Left ventricle myocardium inferior (tissue), 1 donor: ENCODE data around the gene MTARC2. TPM values are rescaled to one million over a fixed set of nuclear protein-coding genes. Genes with fewer than 3 reads are reported as not detected.
A peak's percentile ranks its signal among the peaks of the same experiment; 100 is the strongest.

Experiments
- DNase-seq: peaks from one replicate; pipeline ENCODE4 v3.0.0-alpha.2; 2020
- H3K27ac ChIP-seq: fragments of 200-600 bp; replicated peaks from 2 replicates; pipeline ENCODE4 v1.8.0; 2021
- H3K27me3 ChIP-seq: fragments of 200-600 bp; 2 replicates; pipeline ENCODE4 v1.8.0; 2021; ENCODE audit warnings: low read depth
- H3K36me3 ChIP-seq: fragments of 200-600 bp; 2 replicates; pipeline ENCODE4 v1.8.0; 2021
- H3K4me1 ChIP-seq: fragments of 200-600 bp; 2 replicates; pipeline ENCODE4 v1.8.0; 2021
- H3K4me3 ChIP-seq: fragments of 200-600 bp; 2 replicates; pipeline ENCODE4 v1.8.0; 2021; ENCODE audit warnings: mild to moderate bottlenecking, moderate library complexity
- H3K9me3 ChIP-seq: fragments of 200-600 bp; replicated peaks from 2 replicates; pipeline ENCODE4 v1.8.0; 2021
- CTCF ChIP-seq: fragments of 200-600 bp; IDR thresholded peaks from 2 replicates; pipeline ENCODE4 v1.8.0; 2021; ENCODE audit warnings: antibody characterized with exemption, mild to moderate bottlenecking, borderline replicate concordance
- intact Hi-C: fragments of 100-400 bp; cut with micrococcal nuclease; formaldehyde crosslinking; loops from one replicate; pipeline ENCODE4 v1.11.0; 2022
- long read RNA-seq: library from polyadenylated mRNA; unstranded; transcript quantifications from one replicate; pipeline ENCODE4 v2.0.0, GENCODE V29; 2021
- total RNA-seq: library from RNA; stranded (reverse); fragmentation: NEBNext Ultra II Directional; extraction: Animal tissue kit (Norgen Biotek cat#: 25700); gene quantifications from one replicate; pipeline ENCODE4 v1.2.1, GENCODE V29; 2021
- donor health status: DM: no; HTN: yes; CAD: no; lungs with severe emphysema.

The MTARC2 gene
- total RNA-seq, result 22.6 TPM
- long read RNA-seq, transcript MARC2-202 (8 exons, 2,134 nt), result major isoform, 20 of 37 reads
- long read RNA-seq, partial matches to known transcripts, result 7 of 37 reads
- long read RNA-seq, other reads (novel, unspliced or antisense), result 8 of 37 reads

- Histone ChIP-seq H3K36me3 (no peaks in the 10 kb centered on the region), H3K9me3 (no peaks in the 10 kb centered on the region), H3K4me1 (peaks cover 56% of the 10 kb centered on the region), H3K27me3 (no peaks in the 10 kb centered on the region), H3K4me3 (peak within 1 kb of the TSS; percentile 87), H3K27ac (peak within 1 kb of the TSS; percentile 96)
- intact Hi-C loops, result no loop called here
- no peak for TF ChIP-seq CTCF
- peak; percentile 86 for DNase-seq
Measured at GRCh38 chr1:220748089-220748934, at the start of gene MTARC2. Gene MTARC2, plus strand, starts transcription at chr1:220748322. Its CDS starts 210 bp downstream, at chr1:220748532.

- peaks cover 7% of the 10 kb centered on the region for H3K36me3 ChIP-seq
- H3K9me3 ChIP-seq, result no peaks in the 10 kb centered on the region
- intact Hi-C loops, result no loop called here
- TF ChIP-seq CTCF, result no peak
- no peak overlapping the region for H3K4me3 ChIP-seq
- no peak for DNase-seq
- no peaks in the 10 kb centered on the region for H3K27me3 ChIP-seq
- H3K27ac ChIP-seq, result no peak overlapping the region
- H3K4me1 ChIP-seq, result peaks cover 37% of the 10 kb centered on the region
Measured at GRCh38 chr1:220698607-220699016, 49.5 kb upstream of the MTARC2 start.

- no peak for TF ChIP-seq CTCF
- Histone ChIP-seq H3K36me3 (peaks cover 7% of the 10 kb centered on the region), H3K27ac (no peak overlapping the region), H3K27me3 (no peaks in the 10 kb centered on the region), H3K4me1 (peaks cover 39% of the 10 kb centered on the region), H3K9me3 (no peaks in the 10 kb centered on the region), H3K4me3 (no peak overlapping the region)
- DNase-seq, result no peak
- intact Hi-C loops, result no loop called here
Measured at GRCh38 chr1:220699044-220699443, 49.1 kb upstream of the MTARC2 start.

GRCh38 chr1:220700556-220701179 is 47.5 kb upstream of the MTARC2 start:
- Histone ChIP-seq H3K36me3 (peaks cover 7% of the 10 kb centered on the region), H3K4me3 (no peak overlapping the region), H3K9me3 (no peaks in the 10 kb centered on the region), H3K4me1 (peaks cover 42% of the 10 kb centered on the region), H3K27ac (no peak overlapping the region), H3K27me3 (no peaks in the 10 kb centered on the region)
- DNase-seq, result no peak
- intact Hi-C loops, result no loop called here
- TF ChIP-seq CTCF, result no peak

- no peak for TF ChIP-seq CTCF
- intact Hi-C loops, result no loop called here
- H3K36me3 ChIP-seq, result peaks cover 4% of the 10 kb centered on the region
Measured at GRCh38 chr1:220701974-220702373, 46.1 kb upstream of the MTARC2 start.

More at GRCh38 chr1:220701974-220702373, 46.1 kb upstream of the MTARC2 start:
- no peak for DNase-seq
- Histone ChIP-seq H3K9me3 (no peaks in the 10 kb centered on the region), H3K27me3 (no peaks in the 10 kb centered on the region), H3K4me1 (peaks cover 55% of the 10 kb centered on the region), H3K4me3 (no peak overlapping the region), H3K27ac (no peak overlapping the region)
